Activated naive CD4-positive, alpha-beta T cell (primary cell): Measurements from ENCODE around the gene HHAT.

Experiments used
- DNase-seq, 4 experiments: peaks; one replicate each; lab custom pipeline; 2025; lab: John Stamatoyannopoulos, UW

Gene HHAT

DNA sequence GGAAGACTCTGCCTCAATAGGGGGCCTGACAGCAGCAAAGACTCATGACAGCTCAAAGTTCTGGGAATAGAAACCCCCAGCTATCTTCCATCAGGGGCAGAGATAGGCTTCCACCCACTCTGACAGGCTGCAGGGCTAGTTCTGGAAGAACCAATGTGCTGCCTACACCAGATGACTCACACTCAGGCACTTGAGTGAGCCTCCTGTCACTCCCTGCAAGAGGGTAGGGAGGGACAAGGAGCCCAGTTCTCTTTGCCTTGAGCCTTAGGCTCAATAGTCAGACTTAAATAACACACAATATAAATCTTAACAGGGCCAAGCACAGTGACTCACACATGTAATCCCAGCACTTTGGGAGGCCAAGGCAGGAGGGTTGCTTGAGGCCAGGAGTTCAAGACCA lies 386.4 kb downstream of the HHAT start:
- DNase-seq: no peak

DNA sequence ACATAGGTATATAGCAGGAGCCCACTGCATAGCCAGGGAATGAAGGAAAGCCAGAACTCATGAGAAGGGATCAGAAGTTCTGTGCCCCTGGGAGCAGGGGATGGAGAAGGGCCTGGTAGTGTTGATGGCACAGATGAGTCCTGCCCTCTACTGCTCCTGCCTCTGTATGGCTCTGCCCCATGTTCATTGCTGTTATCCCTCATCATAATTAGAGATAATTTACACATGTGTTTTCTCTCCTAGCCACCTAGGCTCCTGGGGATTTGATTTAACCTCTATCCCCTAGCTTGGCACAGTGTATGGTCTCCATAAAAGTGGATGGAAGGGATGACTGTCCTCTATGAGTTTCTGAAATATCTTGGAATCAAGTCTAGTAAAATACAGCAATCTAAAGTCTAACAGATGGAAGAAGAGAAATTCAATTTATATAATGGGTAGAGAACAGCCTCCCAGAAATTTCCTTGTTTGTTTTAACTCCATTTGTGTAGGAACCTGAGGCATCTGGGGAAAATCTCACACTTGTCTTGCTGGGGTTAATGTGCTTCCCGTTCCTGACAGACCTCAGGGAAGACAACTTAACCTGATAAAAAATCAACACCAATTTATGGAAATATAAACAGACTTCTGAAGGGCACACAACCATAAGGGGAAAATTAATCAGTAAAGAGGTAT lies 393.8 kb downstream of the HHAT start:
- no peak for DNase-seq

DNA sequence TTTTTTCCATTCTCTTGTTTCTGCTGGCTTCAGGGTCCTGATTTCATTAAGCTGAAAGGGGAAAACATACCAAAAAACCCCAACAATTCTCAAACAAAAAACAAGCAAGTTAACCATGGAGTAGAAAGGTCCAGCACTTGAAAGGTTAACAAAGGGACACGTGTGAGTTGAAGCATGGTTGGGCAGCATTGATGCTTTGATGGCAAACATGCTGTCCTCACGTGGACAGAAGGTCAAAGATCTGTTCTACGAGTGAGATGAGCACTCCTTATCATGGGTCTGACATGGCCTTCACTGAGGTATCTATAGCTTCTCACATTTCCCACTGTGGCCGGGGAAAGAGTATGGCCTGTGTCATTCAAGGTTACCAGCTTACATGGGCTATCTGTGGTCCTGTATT lies 394.9 kb downstream of the HHAT start:
- DNase-seq: no peak

DNA sequence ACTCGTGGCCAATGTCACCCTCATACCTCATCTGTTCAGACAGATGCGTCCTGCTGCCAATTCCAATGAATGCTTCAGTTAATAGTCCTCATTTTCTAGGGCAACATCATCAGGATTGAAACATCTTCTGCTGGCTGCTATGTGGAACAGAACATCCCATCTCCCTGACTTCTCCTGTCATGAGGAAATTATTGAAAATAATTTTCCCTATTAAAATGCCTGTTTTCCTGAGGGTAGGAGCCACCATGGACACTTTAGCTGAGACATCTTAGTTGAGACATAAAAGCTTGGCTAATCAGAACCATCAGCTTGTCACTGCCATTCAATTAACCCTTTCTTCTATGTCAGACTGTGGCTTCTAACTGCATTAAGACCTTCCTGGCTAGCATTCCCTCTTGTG lies 396.1 kb downstream of the HHAT start:
- no peak for DNase-seq
